ENCODE results near the gene HLA-B. TPM values are rescaled to one million over a fixed set of nuclear protein-coding genes. Genes with fewer than 3 reads are reported as not detected.
"Not testable (repeated sequence)": the region's sequence is repeated elsewhere in the genome, so short reads cannot be mapped to it uniquely, and the experiment has no call there.

The HLA-B gene
- polyA plus RNA-seq (2011; rRNA removed) (9.4 and 9.7 TPM in 2 replicates), polyA plus RNA-seq (2017; fragmentation: RNase III; extraction: RNeasy Plus Mini Kit Qiagen cat#74134 plus additional on column Dnase treatment) (9.0 to 10.0 TPM (median 9.9 TPM) in 3 replicates), polyA minus RNA-seq (2011; rRNA and poly(A)+ RNA removed) (6.3 and 11.7 TPM in 2 replicates)
- polyA plus RNA-seq (2012; cell fraction: cytosol; rRNA removed), result 4.1 and 11.8 TPM in 2 replicates
- 10.7 and 13.5 TPM in 2 replicates for polyA plus RNA-seq (2012; cell fraction: nucleus; rRNA removed)

GRCh38 chr6:31356946-31357466 lies at the start of gene HLA-B:
HLA-B (minus strand) TSS chr6:31357179; CDS start chr6:31357158, 21 bp downstream.
- Histone ChIP-seq H3K4me3 (peak within 1 kb of the TSS; percentile 47), H3K9me3 (no peaks in the 10 kb centered on the region), H3K27ac (peak within 1 kb of the TSS in 1 of 2 experiments; percentile 70; a peak in 3 of 6 replicates), H3K4me2 (peak within 1 kb of the TSS; percentile 67), H3K4me1 (no peaks in the 10 kb centered on the region)
- CTCF ChIA-PET, result no interaction called here
- POLR2A ChIA-PET, result no interaction called here
- FAIRE-seq, result no peak
- peak; percentile 60 to 94; a peak in 5 of 6 replicates for ATAC-seq
- peak; percentile 10 to 33 for DNase-seq (ENCODE audit: low read depth in 1 of 2, low spot score in 1 of 2)
- 2% methylated on average over 10 of the region's 39 CpGs for WGBS (ENCODE audit: missing lambda C conversion rate)
- TF ChIP-seq NFE2L2 (conservative IDR thresholded peaks at IDR 0.05; ENCODE audit: low read length), result no peak
- TF ChIP-seq RFX5 (IDR thresholded peaks at IDR 0.05), result peak; percentile 88

- no peak for FAIRE-seq
- no peak for DNase-seq (ENCODE audit: low read depth in 1 of 2, low spot score in 1 of 2)
- no peak for TF ChIP-seq MAFK (IDR thresholded peaks at IDR 0.05; ENCODE audit: partially characterized antibody)
- no peak for TF ChIP-seq PBX3 (IDR thresholded peaks at IDR 0.05)
- TF ChIP-seq EP300 (IDR thresholded peaks at IDR 0.05), result no peak
- TF ChIP-seq BCL3 (IDR thresholded peaks at IDR 0.05), result no peak
- Histone ChIP-seq H3K4me2 (no peak overlapping the region), H3K4me1 (peaks cover 34% of the 10 kb centered on the region), H3K4me3 (no peak overlapping the region), H3K9me3 (no peaks in the 10 kb centered on the region), H3K27ac (no peak overlapping the region)
- CTCF ChIA-PET, result interaction anchor here (1.4 to 1.6 kb wide), 2 partner anchors 8 to 37 kb away, joined by 4 to 7 read pairs; no protein-coding TSS in a partner anchor
- WGBS (ENCODE audit: missing lambda C conversion rate), result 76% methylated on average over 5 of the region's 5 CpGs
- no peak for ATAC-seq
- POLR2A ChIA-PET, result no interaction called here
Measured at GRCh38 chr6:31405996-31406395, 49.0 kb upstream of the HLA-B start.

GRCh38 chr6:31404061-31404364 lies 47.0 kb upstream of the HLA-B start:
- ATAC-seq; H3K9me3 ChIP-seq; FAIRE-seq; DNase-seq (ENCODE audit: low read depth in 1 of 2, low spot score in 1 of 2): not testable (repeated sequence)
- POLR2A ChIA-PET, result interaction anchor here (0.6 kb wide), 1 partner anchor 92 kb away, joined by 5 read pairs; no protein-coding TSS in a partner anchor
- Histone ChIP-seq H3K4me1 (peaks cover 36% of the 10 kb centered on the region), H3K4me3 (peak overlapping the region; percentile 72), H3K4me2 (peak overlapping the region; percentile 93), H3K27ac (peak overlapping the region; percentile 75 to 91)
- CTCF ChIA-PET, result interaction anchor here (0.8 to 2.0 kb wide), 3 partner anchors 28 to 86 kb away, joined by 3 to 5 read pairs (median 3); no protein-coding TSS in a partner anchor
- WGBS (ENCODE audit: missing lambda C conversion rate), result 11% methylated on average over 10 of the region's 13 CpGs

- H3K9me3 ChIP-seq, result no peaks in the 10 kb centered on the region
- FAIRE-seq (no peak), DNase-seq (ENCODE audit: low read depth in 1 of 2, low spot score in 1 of 2) (peak; percentile 85 to 93), ATAC-seq (peak; percentile 83 to 86)
- H3K4me1 ChIP-seq, result peaks cover 42% of the 10 kb centered on the region
- ChIA-PET POLR2A (no interaction called here), CTCF (interaction anchor here (0.8 to 10.2 kb wide), 5 partner anchors 29 to 195 kb away, joined by 3 to 108 read pairs (median 3); no protein-coding TSS in a partner anchor)
- peak within 1 kb of the TSS; percentile 75 to 91 for H3K27ac ChIP-seq
- H3K4me3 ChIP-seq, result peak within 1 kb of the TSS; percentile 72
- under 1% methylated on average over 43 of the region's 58 CpGs for WGBS (ENCODE audit: missing lambda C conversion rate)
- peak within 1 kb of the TSS; percentile 93 for H3K4me2 ChIP-seq
- no peak for TF ChIP-seq TFCP2L1 (CRISPR knock-in tag; IDR thresholded peaks at IDR 0.05)
- no peak for TF ChIP-seq JUNB (IDR thresholded peaks at IDR 0.05)
- TF ChIP-seq CEBPB (IDR thresholded peaks at IDR 0.05), result no peak
- TF ChIP-seq USF2 (IDR thresholded peaks at IDR 0.05), result peak; percentile 63; the same call in 1 of the 2 replicates
- TF ChIP-seq POLR2AphosphoS2 (conservative IDR thresholded peaks at IDR 0.05; ENCODE audit: low read length), result no peak
- no peak for TF ChIP-seq MAZ (IDR thresholded peaks at IDR 0.05; ENCODE audit: borderline replicate concordance, low read depth, low read length)
- TF ChIP-seq MAX (IDR thresholded peaks at IDR 0.05), result peak; percentile 72
- peak; percentile 74 for TF ChIP-seq POLR2A (IDR thresholded peaks at IDR 0.05; ENCODE audit: low read length)
- TF ChIP-seq FOSL2 (IDR thresholded peaks at IDR 0.05), result no peak
- TF ChIP-seq FOSL2 (CRISPR knock-in tag; IDR thresholded peaks at IDR 0.05), result no peak
- TF ChIP-seq CBX2 (IDR thresholded peaks at IDR 0.05; ENCODE audit: borderline replicate concordance, low read depth), result no peak
- no peak for TF ChIP-seq CTCF (IDR thresholded peaks at IDR 0.05)
- peak in 1 of 2 experiments; percentile 56; a peak in 2 of 5 replicates for TF ChIP-seq JUN (IDR thresholded peaks at IDR 0.05)
- peak; percentile 43; the same call in 1 of the 2 replicates for TF ChIP-seq RFX5 (IDR thresholded peaks at IDR 0.05)
- TF ChIP-seq E2F6 (IDR thresholded peaks at IDR 0.05; ENCODE audit: borderline replicate concordance, low read depth), result peak; percentile 73
- no peak for TF ChIP-seq CHD2 (IDR thresholded peaks at IDR 0.05; ENCODE audit: low read length, partially characterized antibody)
- no peak for TF ChIP-seq RCOR1 (IDR thresholded peaks at IDR 0.05; ENCODE audit: low read depth, low read length)
- TF ChIP-seq SMC3 (IDR thresholded peaks at IDR 0.05), result no peak
Measured at GRCh38 chr6:31403283-31404060, 46.5 kb upstream of the HLA-B start, which contains the start of gene MICA. MICA (plus strand) TSS chr6:31403595; CDS start chr6:31403633, 38 bp downstream.

Measured in A549 (cell line).